Epidermal melanocyte (primary cell): Measurements from ENCODE around the gene ANKRD39.
"Not testable (repeated sequence)": the region's sequence is repeated elsewhere in the genome, so short reads cannot be mapped to it uniquely, and the experiment has no call there.

Source experiments
- DNase-seq: peaks from one replicate; pipeline ENCODE4 v3.0.0; 2011; ENCODE audit warnings: low spot score; ENCODE audit not compliant: insufficient read length

ANKRD39 gene

GRCh38 chr2:96857667-96858372 lies at the start of gene ANKRD39:
ANKRD39 (minus strand) TSS chr2:96858016; CDS start chr2:96857987, 29 bp downstream.
- peak; percentile 98 for DNase-seq

- no peak for DNase-seq
Observed at GRCh38 chr2:96906729-96907114, 48.9 kb upstream of the ANKRD39 start.

- DNase-seq, result no peak
Observed at GRCh38 chr2:96903815-96904214, 46.0 kb upstream of the ANKRD39 start.

- no peak for DNase-seq
Observed at GRCh38 chr2:96903318-96903717, 45.5 kb upstream of the ANKRD39 start.

GRCh38 chr2:96900237-96900636 lies 42.4 kb upstream of the ANKRD39 start:
- DNase-seq, result no peak

- no peak for DNase-seq
Observed at GRCh38 chr2:96899413-96899741, 41.6 kb upstream of the ANKRD39 start.

- DNase-seq, result no peak
Observed at GRCh38 chr2:96898641-96899412, 41.0 kb upstream of the ANKRD39 start.

GRCh38 chr2:96898135-96898505 lies 40.3 kb upstream of the ANKRD39 start:
- DNase-seq, result no peak

GRCh38 chr2:96897491-96898134 lies 39.8 kb upstream of the ANKRD39 start:
- no peak for DNase-seq

- DNase-seq, result no peak
Observed at GRCh38 chr2:96895746-96896651, 38.2 kb upstream of the ANKRD39 start.

- DNase-seq, result no peak
Observed at GRCh38 chr2:96895032-96895745, 37.4 kb upstream of the ANKRD39 start.

GRCh38 chr2:96894151-96894531 lies 36.3 kb upstream of the ANKRD39 start:
- DNase-seq, result no peak

- no peak for DNase-seq
Observed at GRCh38 chr2:96893289-96894150, 35.7 kb upstream of the ANKRD39 start.

- DNase-seq, result no peak
Observed at GRCh38 chr2:96891591-96892333, 33.9 kb upstream of the ANKRD39 start.

- DNase-seq, result no peak
Observed at GRCh38 chr2:96890726-96891385, 33.0 kb upstream of the ANKRD39 start.

- no peak for DNase-seq
Observed at GRCh38 chr2:96890252-96890651, 32.4 kb upstream of the ANKRD39 start.

- DNase-seq, result not testable (repeated sequence)
Observed at GRCh38 chr2:96889502-96889901, 31.7 kb upstream of the ANKRD39 start.
